Measurements from ENCODE around the gene LY86. TPM values are rescaled to one million over a fixed set of nuclear protein-coding genes. Genes with fewer than 3 reads are reported as not detected.

Gene LY86
- total and polyA plus RNA-seq, 10 of the 15 experiments (the other 5 are each of a cell fraction or from before 2014, with no cell fraction given) = 68.2 to 457 (median 128) TPM

DNA sequence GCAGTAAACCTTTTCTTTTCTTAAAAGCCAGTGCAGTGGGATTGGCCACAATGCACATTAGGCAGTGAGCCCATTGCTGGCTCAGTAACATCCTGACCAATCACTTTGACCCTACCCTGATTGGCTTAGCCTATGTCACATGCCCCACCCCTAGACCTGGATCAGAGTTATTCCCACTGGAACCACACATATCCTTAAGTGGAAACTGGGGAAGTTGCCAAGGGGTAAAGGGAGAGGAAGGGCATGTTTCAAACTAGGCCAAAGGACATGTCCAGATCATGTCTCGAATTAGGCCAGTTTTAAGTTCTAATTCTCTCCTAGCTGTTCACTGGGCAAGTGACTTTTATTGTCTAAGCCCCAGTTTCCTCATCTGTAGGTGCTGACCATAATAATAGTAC is 69.3 kb downstream of the LY86 start:
- ChIA-PET CTCF (no interaction called here), POLR2A (interaction anchor here (1.6 to 2.0 kb wide), 2 partner anchors 19 to 71 kb away, joined by 4 to 5 read pairs; no protein-coding TSS in a partner anchor), RAD21 (ENCODE audit: unreplicated experiment) (no interaction called here), SMC1A (ENCODE audit: uncharacterized antibody, unreplicated experiment) (interaction anchor here (0.5 to 2.6 kb wide), 2 partner anchors 111 to 620 kb away, joined by 4 to 13 read pairs; no protein-coding TSS in a partner anchor)
- Histone ChIP-seq H3K27ac (ENCODE audit: control insufficient read depth, insufficient read depth) (peak overlapping the region; percentile 49), H3K4me3 (no peak overlapping the region), H3K36me3 (ENCODE audit: control insufficient read depth in 2 of 2, insufficient read depth in 2 of 2, low read length in 1 of 2) (0 out of 4 replicates have a peak, but pooled peaks cover 0 to 3% of the 10 kb centered on the region in 2 experiments), H4K20me1 (ENCODE audit: control insufficient read depth, insufficient read depth) (no peaks in the 10 kb centered on the region), H3K9ac (ENCODE audit: control insufficient read depth, insufficient read depth, low read length) (no peak overlapping the region), H3K27me3 (replicated peaks in 1 of 2; ENCODE audit: control insufficient read depth in 2 of 2, insufficient read depth in 2 of 2, low read length in 1 of 2) (no peaks in the 10 kb centered on the region), H3K4me1 (ENCODE audit: control insufficient read depth, insufficient read depth, low read length) (peaks cover 33% of the 10 kb centered on the region), H3K4me2 (ENCODE audit: control insufficient read depth, insufficient read depth) (no peak overlapping the region), H3K9me3 (replicated peaks; ENCODE audit: control insufficient read depth, insufficient read depth, low read length) (peaks cover 2% of the 10 kb centered on the region; the same call in 2 of the 3 replicates), H2AFZ (ENCODE audit: control insufficient read depth, low read depth, low read length) (no peak overlapping the region; the same call in 1 of the 2 replicates), H3K79me2 (ENCODE audit: control insufficient read depth, insufficient read depth, low read length) (no peaks in the 10 kb centered on the region)
- BruUV-seq (replicated peaks) = no TSS peak
- intact Hi-C loops (cut with micrococcal nuclease; ENCODE audit: unreplicated experiment) = no loop called here
- FAIRE-seq (no peak), DNase-seq (ENCODE audit: low read depth, low spot score) (no peak), ATAC-seq (no peak)
- TF ChIP-seq CHD4 (IDR thresholded peaks at IDR 0.05) = no peak
- TF ChIP-seq MEF2A (IDR thresholded peaks at IDR 0.05; ENCODE audit: insufficient read depth, low read depth, low read length) = no peak
- 0 out of 2 replicates have a peak, but pooled peaks have one; percentile 30 for TF ChIP-seq SMAD5 (IDR thresholded peaks at IDR 0.05; ENCODE audit: low read depth)
- WGBS (ENCODE audit: insufficient coverage, insufficient replicate concordance, low lambda C conversion rate, missing lambda C conversion rate) = 60% methylated on average over 1 of the region's 1 CpG
- in situ Hi-C loops (cut with MboI) = no loop called here

DNA sequence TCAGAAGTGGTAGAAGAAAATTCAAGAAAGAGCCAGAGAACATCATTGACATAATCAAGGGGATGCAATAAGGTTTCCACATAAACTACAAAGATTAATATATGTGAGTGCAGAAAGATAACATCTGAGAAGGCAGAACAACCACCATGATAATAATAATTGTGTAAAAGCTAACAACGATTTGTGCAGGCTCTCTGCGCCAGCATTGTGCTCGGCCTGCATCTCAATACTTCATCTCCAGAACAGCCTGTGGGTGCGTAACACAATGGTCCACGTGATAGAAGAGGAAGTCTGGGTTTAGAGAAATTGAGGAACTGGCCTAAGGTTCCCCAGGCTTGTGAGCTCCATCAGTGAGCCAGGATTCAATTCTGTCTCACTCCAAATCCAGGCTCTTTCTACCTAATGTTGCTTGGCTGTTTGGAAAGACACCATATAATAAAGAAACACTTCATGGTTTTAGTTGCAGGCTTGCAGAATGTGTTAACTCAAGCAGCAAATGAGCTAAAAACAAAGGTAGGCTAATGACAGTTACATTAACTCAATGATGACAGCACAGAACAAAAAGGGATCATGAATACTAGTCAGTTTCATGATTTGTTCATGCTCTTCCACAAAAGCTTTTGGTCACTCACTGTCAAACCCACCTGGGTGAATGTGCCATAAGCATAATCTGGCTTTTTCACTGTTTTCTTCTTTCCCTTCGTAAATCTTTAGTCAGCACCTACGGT is 71.2 kb downstream of the LY86 start:
- in situ Hi-C loops (cut with MboI) = no loop called here
- TF ChIP-seq CBFB (IDR thresholded peaks at IDR 0.05; ENCODE audit: low read depth) (peak; percentile 17; the same call in 1 of the 2 replicates), CHD4 (IDR thresholded peaks at IDR 0.05) (no peak), TCF12 (IDR thresholded peaks at IDR 0.05; ENCODE audit: low read depth, low read length) (no peak), IKZF2 (IDR thresholded peaks at IDR 0.05) (peak; percentile 17 to 46; a peak in 1 of 4 replicates), PML (IDR thresholded peaks at IDR 0.05; ENCODE audit: low read length) (0 out of 2 replicates have a peak, but pooled peaks have one; percentile 58)
- TF ChIP-seq, protein P1, sequence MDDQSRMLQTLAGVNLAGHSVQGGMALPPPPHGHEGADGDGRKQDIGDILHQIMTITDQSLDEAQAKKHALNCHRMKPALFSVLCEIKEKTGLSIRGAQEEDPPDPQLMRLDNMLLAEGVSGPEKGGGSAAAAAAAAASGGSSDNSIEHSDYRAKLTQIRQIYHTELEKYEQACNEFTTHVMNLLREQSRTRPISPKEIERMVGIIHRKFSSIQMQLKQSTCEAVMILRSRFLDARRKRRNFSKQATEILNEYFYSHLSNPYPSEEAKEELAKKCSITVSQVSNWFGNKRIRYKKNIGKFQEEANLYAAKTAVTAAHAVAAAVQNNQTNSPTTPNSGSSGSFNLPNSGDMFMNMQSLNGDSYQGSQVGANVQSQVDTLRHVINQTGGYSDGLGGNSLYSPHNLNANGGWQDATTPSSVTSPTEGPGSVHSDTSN (IDR thresholded peaks at IDR 0.05; ENCODE audit: insufficient replicate concordance, low read depth, low read length) = no peak
- TF ChIP-seq, protein P2, sequence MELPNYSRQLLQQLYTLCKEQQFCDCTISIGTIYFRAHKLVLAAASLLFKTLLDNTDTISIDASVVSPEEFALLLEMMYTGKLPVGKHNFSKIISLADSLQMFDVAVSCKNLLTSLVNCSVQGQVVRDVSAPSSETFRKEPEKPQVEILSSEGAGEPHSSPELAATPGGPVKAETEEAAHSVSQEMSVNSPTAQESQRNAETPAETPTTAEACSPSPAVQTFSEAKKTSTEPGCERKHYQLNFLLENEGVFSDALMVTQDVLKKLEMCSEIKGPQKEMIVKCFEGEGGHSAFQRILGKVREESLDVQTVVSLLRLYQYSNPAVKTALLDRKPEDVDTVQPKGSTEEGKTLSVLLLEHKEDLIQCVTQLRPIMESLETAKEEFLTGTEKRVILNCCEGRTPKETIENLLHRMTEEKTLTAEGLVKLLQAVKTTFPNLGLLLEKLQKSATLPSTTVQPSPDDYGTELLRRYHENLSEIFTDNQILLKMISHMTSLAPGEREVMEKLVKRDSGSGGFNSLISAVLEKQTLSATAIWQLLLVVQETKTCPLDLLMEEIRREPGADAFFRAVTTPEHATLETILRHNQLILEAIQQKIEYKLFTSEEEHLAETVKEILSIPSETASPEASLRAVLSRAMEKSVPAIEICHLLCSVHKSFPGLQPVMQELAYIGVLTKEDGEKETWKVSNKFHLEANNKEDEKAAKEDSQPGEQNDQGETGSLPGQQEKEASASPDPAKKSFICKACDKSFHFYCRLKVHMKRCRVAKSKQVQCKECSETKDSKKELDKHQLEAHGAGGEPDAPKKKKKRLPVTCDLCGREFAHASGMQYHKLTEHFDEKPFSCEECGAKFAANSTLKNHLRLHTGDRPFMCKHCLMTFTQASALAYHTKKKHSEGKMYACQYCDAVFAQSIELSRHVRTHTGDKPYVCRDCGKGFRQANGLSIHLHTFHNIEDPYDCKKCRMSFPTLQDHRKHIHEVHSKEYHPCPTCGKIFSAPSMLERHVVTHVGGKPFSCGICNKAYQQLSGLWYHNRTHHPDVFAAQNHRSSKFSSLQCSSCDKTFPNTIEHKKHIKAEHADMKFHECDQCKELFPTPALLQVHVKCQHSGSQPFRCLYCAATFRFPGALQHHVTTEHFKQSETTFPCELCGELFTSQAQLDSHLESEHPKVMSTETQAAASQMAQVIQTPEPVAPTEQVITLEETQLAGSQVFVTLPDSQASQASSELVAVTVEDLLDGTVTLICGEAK (IDR thresholded peaks at IDR 0.05; ENCODE audit: borderline replicate concordance) = no peak

More for the DNA sequence above, 71.2 kb downstream of the LY86 start:
- DNase-seq (ENCODE audit: low read depth, low spot score) (no peak), FAIRE-seq (peak; percentile 7), ATAC-seq (peak; percentile 89)
- no peaks in the 10 kb centered on the region for H3K27me3 ChIP-seq (replicated peaks in 1 of 2; ENCODE audit: control insufficient read depth in 2 of 2, insufficient read depth in 2 of 2, low read length in 1 of 2)
- H4K20me1 ChIP-seq (ENCODE audit: control insufficient read depth, insufficient read depth) = no peaks in the 10 kb centered on the region
- no peak overlapping the region for H3K4me3 ChIP-seq
- H3K4me2 ChIP-seq (ENCODE audit: control insufficient read depth, insufficient read depth) = no peak overlapping the region
- BruUV-seq (replicated peaks) = no TSS peak
- SMC1A ChIA-PET (ENCODE audit: uncharacterized antibody, unreplicated experiment) = interaction anchor here (0.7 to 4.3 kb wide), 28 partner anchors 10 to 264 kb away, joined by 3 to 40 read pairs (median 4); partner anchors contain the start of gene LY86
- H3K9ac ChIP-seq (ENCODE audit: control insufficient read depth, insufficient read depth, low read length) = no peak overlapping the region
- peaks cover 2% of the 10 kb centered on the region; the same call in 2 of the 3 replicates for H3K9me3 ChIP-seq (replicated peaks; ENCODE audit: control insufficient read depth, insufficient read depth, low read length)
- H3K36me3 ChIP-seq (ENCODE audit: control insufficient read depth in 2 of 2, insufficient read depth in 2 of 2, low read length in 1 of 2) = no peaks in the 10 kb centered on the region
- H3K27ac ChIP-seq (ENCODE audit: control insufficient read depth, insufficient read depth) = no peak overlapping the region
- intact Hi-C loops (cut with micrococcal nuclease; ENCODE audit: unreplicated experiment) = loop anchor here (1.0 kb wide), 1 partner anchor 71 kb away; the partner anchor contains the start of gene LY86
- RAD21 ChIA-PET (ENCODE audit: unreplicated experiment) = interaction anchor here (0.5 to 4.1 kb wide), 18 partner anchors 10 to 618 kb away, joined by 3 to 25 read pairs (median 3); partner anchors contain the start of gene LY86
- 46% methylated on average over 7 of the region's 7 CpGs for WGBS (ENCODE audit: insufficient coverage, insufficient replicate concordance, low lambda C conversion rate, missing lambda C conversion rate)
- H3K79me2 ChIP-seq (ENCODE audit: control insufficient read depth, insufficient read depth, low read length) = no peaks in the 10 kb centered on the region
- POLR2A ChIA-PET = interaction anchor here (0.6 to 2.0 kb wide), 6 partner anchors 18 to 73 kb away, joined by 3 to 7 read pairs (median 4); partner anchors contain the start of gene LY86
- CTCF ChIA-PET = interaction anchor here (0.6 to 3.3 kb wide), 15 partner anchors 14 to 618 kb away, joined by 3 to 24 read pairs (median 3); no protein-coding TSS in a partner anchor
- H2AFZ ChIP-seq (ENCODE audit: control insufficient read depth, low read depth, low read length) = peak overlapping the region; percentile 65
- H3K4me1 ChIP-seq (ENCODE audit: control insufficient read depth, insufficient read depth, low read length) = peaks cover 33% of the 10 kb centered on the region

Measured in GM12878 (cell line).